IMR-90 (cell line): Measurements from ENCODE around the gene LCN12. TPM values are rescaled to one million over a fixed set of nuclear protein-coding genes. Genes with fewer than 3 reads are reported as not detected.

Experiments used
- ATAC-seq: fragments of 200-7000 bp; cut with Tn5 transposase; 2 replicates; pipeline ENCODE4 v1.9.1; 2020; ENCODE audit warnings: low read depth, mild to moderate bottlenecking, moderate library complexity
- BruUV-seq: library from RNA; stranded (reverse); fragments of 400-500 nt; replicated peaks from 2 replicates; lab custom pipeline; 2021; lab: Mats Ljungman, UMichigan
- CTCF ChIA-PET: fragments of 300-600 bp; formaldehyde crosslinking; extraction: SDS; loops from one replicate; lab custom pipeline; 2021; ENCODE audit warnings: antibody characterized with exemption; lab: Yijun Ruan, JAX
- POLR2A ChIA-PET: fragments of 300-600 bp; sonication (Branson Sonifier 250); formaldehyde crosslinking; loops from one replicate; lab custom pipeline; 2022; ENCODE audit warnings: antibody characterized with exemption; ENCODE audit not compliant: unreplicated experiment; lab: Charles Lee
- DNase-seq: peaks from one replicate; pipeline ENCODE4 v3.0.0; 2013
- H2AFZ ChIP-seq: replicated peaks from 2 replicates; pipeline ENCODE3; 2013; ENCODE audit warnings: low read length, mild to moderate bottlenecking; ENCODE audit not compliant: poor library complexity
- H2AK5ac ChIP-seq: 2 replicates; pipeline ENCODE4 v1.6.1; 2013; ENCODE audit warnings: low read depth, low read length, inconsistent platforms
- H2AK9ac ChIP-seq: replicated peaks from 2 replicates; pipeline ENCODE3; 2013; ENCODE audit warnings: mild to moderate bottlenecking, low read depth, low read length, moderate library complexity; ENCODE audit not compliant: poor library complexity
- H2BK120ac ChIP-seq: 2 replicates; pipeline ENCODE4 v1.6.1; 2013; ENCODE audit warnings: low read depth, low read length, inconsistent platforms
- H2BK15ac ChIP-seq: 3 replicates; pipeline ENCODE4 v1.6.1; 2013; ENCODE audit warnings: low read depth, low read length, inconsistent platforms
- H2BK20ac ChIP-seq: 2 replicates; pipeline ENCODE4 v1.6.1; 2013; ENCODE audit warnings: low read depth, mild to moderate bottlenecking, inconsistent platforms, low read length, moderate library complexity
- H2BK5ac ChIP-seq: 2 replicates; pipeline ENCODE4 v1.6.1; 2013; ENCODE audit warnings: mild to moderate bottlenecking, low read depth, low read length, inconsistent platforms; ENCODE audit not compliant: poor library complexity, severe bottlenecking
- H3K14ac ChIP-seq: replicated peaks from 2 replicates; pipeline ENCODE4 v1.6.1; 2013; ENCODE audit warnings: low read depth, low read length, inconsistent platforms
- H3K18ac ChIP-seq: 2 replicates; pipeline ENCODE4 v1.6.1; 2013; ENCODE audit warnings: low read depth, low read length, control low read depth
- H3K23ac ChIP-seq: 2 replicates; pipeline ENCODE4 v1.6.1; 2013; ENCODE audit warnings: low read depth, low read length, inconsistent platforms
- H3K27ac ChIP-seq: 2 replicates; pipeline ENCODE4 v1.5.1; 2013; ENCODE audit warnings: mild to moderate bottlenecking, control low read depth, low read length; ENCODE audit not compliant: insufficient read depth
- H3K27me3 ChIP-seq: 2 replicates; pipeline ENCODE4 v1.6.1; 2013; ENCODE audit warnings: low read length; ENCODE audit not compliant: control insufficient read depth, insufficient read depth
- H3K36me3 ChIP-seq: 2 replicates; pipeline ENCODE4 v1.6.1; 2013; ENCODE audit warnings: low read length, mixed read lengths; ENCODE audit not compliant: control insufficient read depth, insufficient read depth
- H3K4ac ChIP-seq: 2 replicates; pipeline ENCODE4 v1.6.1; 2013; ENCODE audit warnings: low read depth, low read length, inconsistent platforms
- H3K4me1 ChIP-seq: 2 replicates; pipeline ENCODE4 v1.6.1; 2013; ENCODE audit warnings: low read length, mixed read lengths; ENCODE audit not compliant: control insufficient read depth, insufficient read depth
- H3K4me2 ChIP-seq: 2 replicates; pipeline ENCODE4 v1.6.1; 2013; ENCODE audit warnings: low read depth, mild to moderate bottlenecking, control low read depth, low read length, moderate library complexity
- H3K4me3 ChIP-seq: 2 replicates; pipeline ENCODE4 v1.5.1; 2013; ENCODE audit warnings: low read depth, mild to moderate bottlenecking, control low read depth, low read length, moderate library complexity; ENCODE audit not compliant: insufficient read depth
- H3K56ac ChIP-seq: 2 replicates; pipeline ENCODE4 v1.6.1; 2013; ENCODE audit warnings: low read length, inconsistent platforms; ENCODE audit not compliant: insufficient read depth; ENCODE audit errors: extremely low read depth
- H3K79me1 ChIP-seq, 2 experiments: 2 replicates each; pipeline ENCODE4 v1.6.1; 2013; ENCODE audit warnings: low read length in 2 of 2, inconsistent platforms in 1 of 2, low read depth in 1 of 2
- H3K9ac ChIP-seq: 2 replicates; pipeline ENCODE4 v1.6.1; 2013; ENCODE audit warnings: low read depth, low read length, control low read depth
- H3K9me1 ChIP-seq: 2 replicates; pipeline ENCODE4 v1.6.1; 2013; ENCODE audit warnings: low read length, inconsistent platforms; ENCODE audit not compliant: insufficient read depth
- H3K9me3 ChIP-seq: 2 replicates; pipeline ENCODE4 v1.6.1; 2013; ENCODE audit warnings: low read length; ENCODE audit not compliant: control insufficient read depth, insufficient read depth
- H4K20me1 ChIP-seq: 2 replicates; pipeline ENCODE4 v1.6.1; 2013; ENCODE audit warnings: low read length, inconsistent platforms; ENCODE audit not compliant: insufficient read depth
- H4K5ac ChIP-seq: 2 replicates; pipeline ENCODE4 v1.6.1; 2013; ENCODE audit warnings: mild to moderate bottlenecking, low read depth, low read length, control low read depth
- H4K8ac ChIP-seq, 2 experiments: 2 replicates each; pipeline ENCODE4 v1.6.1; 2013; ENCODE audit warnings: low read depth in 2 of 2, low read length in 2 of 2, control low read depth in 1 of 2, inconsistent platforms in 1 of 2
- H4K91ac ChIP-seq: 2 replicates; pipeline ENCODE4 v1.6.1; 2013; ENCODE audit warnings: low read depth, low read length, inconsistent platforms; ENCODE audit not compliant: insufficient read depth
- BHLHE40 ChIP-seq: fragments of 150-350 bp; IDR thresholded peaks from 2 replicates; pipeline ENCODE4 v1.6.1; 2016; ENCODE audit warnings: mild to moderate bottlenecking, low read depth, low read length
- CEBPB ChIP-seq: IDR thresholded peaks from 2 replicates; pipeline ENCODE4 v1.6.1; 2012; ENCODE audit warnings: low read depth, low read length, improper control_type of control experiment
- CHD1 ChIP-seq: IDR thresholded peaks from 2 replicates; pipeline ENCODE4 v1.6.1; 2012; ENCODE audit warnings: low read depth, low read length, improper control_type of control experiment
- ELK1 ChIP-seq: fragments of 150-350 bp; IDR thresholded peaks from 2 replicates; pipeline ENCODE4 v1.6.1; 2016; ENCODE audit warnings: low read depth, mild to moderate bottlenecking, low read length, moderate library complexity, borderline replicate concordance
- FOS ChIP-seq: fragments of 150-350 bp; IDR thresholded peaks from 2 replicates; pipeline ENCODE4 v1.6.1; 2016; ENCODE audit warnings: low read depth, low read length
- MAFK ChIP-seq: IDR thresholded peaks from 2 replicates; pipeline ENCODE4 v1.6.1; 2012; ENCODE audit warnings: low read depth, low read length, improper control_type of control experiment
- MAZ ChIP-seq: IDR thresholded peaks from 2 replicates; pipeline ENCODE4 v1.6.1; 2012; ENCODE audit warnings: low read depth, mild to moderate bottlenecking, low read length, improper control_type of control experiment, moderate library complexity, borderline replicate concordance
- MXI1 ChIP-seq: IDR thresholded peaks from 2 replicates; pipeline ENCODE4 v1.6.1; 2012; ENCODE audit warnings: low read depth, mild to moderate bottlenecking, low read length, moderate library complexity, borderline replicate concordance
- NFE2L2 ChIP-seq: fragments of 150-350 bp; IDR thresholded peaks from 2 replicates; pipeline ENCODE4 v1.6.1; 2016; ENCODE audit warnings: low read depth, mild to moderate bottlenecking, low read length
- POLR2A ChIP-seq: IDR thresholded peaks from 2 replicates; pipeline ENCODE4 v1.6.1; 2012; ENCODE audit warnings: mild to moderate bottlenecking, low read depth, low read length
- RAD21 ChIP-seq: IDR thresholded peaks from 2 replicates; pipeline ENCODE4 v1.6.1; 2012; ENCODE audit warnings: low read length, improper control_type of control experiment
- RCOR1 ChIP-seq: IDR thresholded peaks from 2 replicates; pipeline ENCODE4 v1.6.1; 2012; ENCODE audit warnings: mild to moderate bottlenecking, low read length, improper control_type of control experiment; ENCODE audit not compliant: insufficient replicate concordance
- RFX5 ChIP-seq: IDR thresholded peaks from 2 replicates; pipeline ENCODE4 v1.8.0; 2012; ENCODE audit warnings: low read depth, mild to moderate bottlenecking, low read length, moderate library complexity
- SMC3 ChIP-seq: fragments of 150-350 bp; IDR thresholded peaks from 2 replicates; pipeline ENCODE4 v1.6.1; 2016; ENCODE audit warnings: low read depth, mild to moderate bottlenecking, antibody characterized with exemption, low read length, moderate library complexity
- USF2 ChIP-seq: fragments of 150-350 bp; IDR thresholded peaks from 2 replicates; pipeline ENCODE4 v1.6.1; 2017; ENCODE audit warnings: mild to moderate bottlenecking, antibody characterized with exemption, low read length, low read depth
- WGBS, 2 experiments: methylation state at CpG; one replicate each; pipeline versions ENCODE4 v1.1.5 to v1.1.7; 2013; ENCODE audit warnings: missing lambda C conversion rate in 2 of 2; ENCODE audit not compliant: insufficient read length in 1 of 2; ENCODE audit errors: extremely low coverage in 2 of 2; 5-methylcytosine and 5-hydroxymethylcytosine counted together
- dilution Hi-C: fragments of 300-500 bp; cut with HindIII; formaldehyde crosslinking; loops from one replicate; pipeline ENCODE4 v1.14.3; 2018; ENCODE audit warnings: low sequenced_read_pairs; ENCODE audit not compliant: unreplicated experiment
- in situ Hi-C: fragments of 300-500 bp; cut with MboI; formaldehyde crosslinking; loops from 3 replicates; pipeline ENCODE4 v1.14.3; 2019; ENCODE audit warnings: low sequenced_read_pairs, inconsistent platforms, mixed read lengths
- intact Hi-C: fragments of 100-400 bp; cut with micrococcal nuclease; formaldehyde crosslinking; loops from 2 replicates; pipeline ENCODE4 v1.10.0; 2022
- polyA plus RNA-seq, 3 experiments: library from polyadenylated mRNA; depleted of rRNA; stranded (reverse); fragments of >200 nt; gene quantifications; 2 replicates each; pipeline ENCODE4 v1.2.3, GENCODE V29; 2012; ENCODE audit warnings: low replicate concordance in 1 of 3
- total RNA-seq: library from RNA; depleted of rRNA; stranded (reverse); fragments of >200 nt; gene quantifications from 2 replicates; pipeline ENCODE4 v1.2.3, GENCODE V29; 2012
- TF ChIP-seq, protein P1 (sequence below): conservative IDR thresholded peaks from 2 replicates; pipeline ENCODE4 v1.5.1; 2012; ENCODE audit warnings: mild to moderate bottlenecking, low read depth, low read length, improper control_type of control experiment

LCN12 gene
- total and polyA plus RNA-seq, 2 of the 4 experiments (the other 2 are of a cell fraction) = 0.12 TPM; not detected in 1

DNA sequence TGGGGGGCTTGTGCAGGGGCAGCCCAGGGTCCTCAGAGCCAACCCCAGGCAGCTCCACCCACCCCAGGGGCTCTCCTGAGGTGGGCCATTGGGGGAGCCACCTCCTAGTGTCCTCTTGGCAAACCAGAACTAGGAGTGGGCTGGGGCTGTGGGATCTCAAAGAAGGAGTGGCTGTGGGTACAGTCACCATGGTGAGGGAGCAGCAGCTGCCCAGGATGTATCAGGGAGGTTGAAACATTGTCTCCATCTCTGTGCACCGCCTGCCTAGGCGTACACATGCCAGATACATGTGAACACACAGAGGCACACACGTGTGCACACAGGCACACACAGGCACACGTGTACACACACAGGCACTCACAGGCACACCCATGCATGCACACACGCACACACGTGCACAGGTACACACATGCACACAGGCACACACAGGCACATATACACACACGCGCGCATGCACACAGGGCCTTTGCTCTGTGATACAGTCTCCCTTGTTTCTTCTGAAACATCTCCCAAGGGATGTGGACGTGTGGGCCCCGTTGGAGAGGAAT lies 10.7 kb downstream of the LCN12 start:
- Histone ChIP-seq H3K4me2 (no peak overlapping the region), H4K91ac (no peak overlapping the region), H3K4ac (no peak overlapping the region), H4K8ac (no peak overlapping the region), H3K9me1 (peaks cover 2% of the 10 kb centered on the region; the same call in 1 of the 2 replicates), H3K14ac (no peak overlapping the region), H2AK5ac (no peak overlapping the region), H2AFZ (peak overlapping the region; percentile 3), H3K56ac (no peak overlapping the region), H3K4me1 (no peaks in the 10 kb centered on the region), H3K27ac (no peak overlapping the region), H3K36me3 (no peaks in the 10 kb centered on the region), H3K23ac (no peak overlapping the region), H3K79me1 (no peaks in the 10 kb centered on the region), H3K27me3 (peaks cover 24% of the 10 kb centered on the region), H4K5ac (no peak overlapping the region), H3K9me3 (no peaks in the 10 kb centered on the region), H2BK120ac (no peak overlapping the region), H3K18ac (no peak overlapping the region), H3K4me3 (no peak overlapping the region), H2AK9ac (no peak overlapping the region), H2BK20ac (no peak overlapping the region), H3K9ac (no peak overlapping the region), H2BK15ac (no peak overlapping the region), H2BK5ac (no peak overlapping the region), H4K20me1 (no peaks in the 10 kb centered on the region)
- TF ChIP-seq NFE2L2 (no peak), MXI1 (no peak), CEBPB (no peak), RAD21 (no peak), SMC3 (no peak), CHD1 (no peak), USF2 (no peak), MAFK (no peak), POLR2A (no peak), RFX5 (no peak), RCOR1 (no peak), BHLHE40 (no peak), FOS (no peak), MAZ (no peak), ELK1 (no peak)
- TF ChIP-seq, protein P1, sequence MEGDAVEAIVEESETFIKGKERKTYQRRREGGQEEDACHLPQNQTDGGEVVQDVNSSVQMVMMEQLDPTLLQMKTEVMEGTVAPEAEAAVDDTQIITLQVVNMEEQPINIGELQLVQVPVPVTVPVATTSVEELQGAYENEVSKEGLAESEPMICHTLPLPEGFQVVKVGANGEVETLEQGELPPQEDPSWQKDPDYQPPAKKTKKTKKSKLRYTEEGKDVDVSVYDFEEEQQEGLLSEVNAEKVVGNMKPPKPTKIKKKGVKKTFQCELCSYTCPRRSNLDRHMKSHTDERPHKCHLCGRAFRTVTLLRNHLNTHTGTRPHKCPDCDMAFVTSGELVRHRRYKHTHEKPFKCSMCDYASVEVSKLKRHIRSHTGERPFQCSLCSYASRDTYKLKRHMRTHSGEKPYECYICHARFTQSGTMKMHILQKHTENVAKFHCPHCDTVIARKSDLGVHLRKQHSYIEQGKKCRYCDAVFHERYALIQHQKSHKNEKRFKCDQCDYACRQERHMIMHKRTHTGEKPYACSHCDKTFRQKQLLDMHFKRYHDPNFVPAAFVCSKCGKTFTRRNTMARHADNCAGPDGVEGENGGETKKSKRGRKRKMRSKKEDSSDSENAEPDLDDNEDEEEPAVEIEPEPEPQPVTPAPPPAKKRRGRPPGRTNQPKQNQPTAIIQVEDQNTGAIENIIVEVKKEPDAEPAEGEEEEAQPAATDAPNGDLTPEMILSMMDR = no peak
- no TSS peak for BruUV-seq
- ChIA-PET POLR2A (no interaction called here), CTCF (no interaction called here)
- intact Hi-C loops = no loop called here
- dilution Hi-C loops = no loop called here
- ATAC-seq = no peak
- in situ Hi-C loops = no loop called here
- no peak for DNase-seq
- no CpG with 5 or more reads among the region's 11 CpGs for WGBS, 2 experiments
